OCI-LY1 (cell line): ENCODE data around the gene ANKUB1.

Source experiments
- H2AFZ ChIP-seq: fragments of 200-600 bp; sonication (generic), shearing (Covaris generic); 2 replicates; pipeline ENCODE4 v1.6.0; 2014; ENCODE audit warnings: antibody characterized with exemption, mild to moderate bottlenecking, low read length
- H3F3A ChIP-seq: fragments of 200-600 bp; sonication (generic), shearing (Covaris generic); 2 replicates; pipeline ENCODE4 v1.6.0; 2014; ENCODE audit warnings: mild to moderate bottlenecking, antibody characterized with exemption, low read length, moderate library complexity; ENCODE audit not compliant: insufficient read depth
- H3K27ac ChIP-seq: fragments of 200-600 bp; sonication (generic); 2 replicates; pipeline ENCODE4 v1.5.1; 2014; ENCODE audit warnings: low read length, mixed run types, mild to moderate bottlenecking, low read depth; ENCODE audit not compliant: poor library complexity, severe bottlenecking
- H3K27me3 ChIP-seq: fragments of 200-600 bp; sonication (generic); 2 replicates; pipeline ENCODE4 v1.6.0; 2014; ENCODE audit warnings: antibody characterized with exemption, mild to moderate bottlenecking, low read length, moderate library complexity; ENCODE audit not compliant: insufficient read depth
- H3K36me3 ChIP-seq: fragments of 200-600 bp; sonication (generic); 2 replicates; pipeline ENCODE4 v1.6.1; 2014; ENCODE audit warnings: mild to moderate bottlenecking, antibody characterized with exemption, low read length, moderate library complexity, mixed read lengths; ENCODE audit not compliant: insufficient read depth
- H3K4me1 ChIP-seq: fragments of 200-600 bp; sonication (generic); 2 replicates; pipeline ENCODE4 v1.5.1; 2014; ENCODE audit warnings: mild to moderate bottlenecking, low read length, moderate library complexity; ENCODE audit not compliant: insufficient read depth, severe bottlenecking
- H3K4me2 ChIP-seq: fragments of 200-600 bp; sonication (generic), shearing (Covaris generic); 2 replicates; pipeline ENCODE4 v1.6.1; 2014; ENCODE audit warnings: low read length
- H3K4me3 ChIP-seq: fragments of 200-600 bp; sonication (generic); 2 replicates; pipeline ENCODE4 v1.5.1; 2014; ENCODE audit warnings: low read length, low read depth, mild to moderate bottlenecking, mixed read lengths; ENCODE audit not compliant: poor library complexity, severe bottlenecking
- H3K79me2 ChIP-seq: fragments of 200-600 bp; shearing (Covaris generic); 2 replicates; pipeline ENCODE4 v1.6.1; 2016; ENCODE audit warnings: mixed run types, low read length, mixed read lengths; ENCODE audit not compliant: insufficient read depth
- H3K9ac ChIP-seq: fragments of 200-600 bp; sonication (generic), shearing (Covaris generic); 2 replicates; pipeline ENCODE4 v1.6.1; 2014; ENCODE audit warnings: mild to moderate bottlenecking, low read length, mixed read lengths
- H3K9me2 ChIP-seq: fragments of 200-600 bp; sonication (generic), shearing (Covaris generic); 2 replicates; pipeline ENCODE4 v1.6.1; 2014; ENCODE audit warnings: low read depth, mild to moderate bottlenecking, low read length, mixed read lengths
- H3K9me3 ChIP-seq: fragments of 200-600 bp; shearing (Covaris generic); 2 replicates; pipeline ENCODE4 v1.6.1; 2014; ENCODE audit warnings: low read length, mixed read lengths
- H4K20me1 ChIP-seq: fragments of 200-600 bp; sonication (generic), shearing (Covaris generic); 2 replicates; pipeline ENCODE4 v1.6.0; 2016; ENCODE audit warnings: mild to moderate bottlenecking, low read length; ENCODE audit not compliant: insufficient read depth
- EZH2 ChIP-seq: fragments of 200-600 bp; sonication (generic), shearing (Covaris generic); IDR thresholded peaks from 2 replicates; pipeline ENCODE4 v1.8.0; 2017; ENCODE audit warnings: borderline replicate concordance, mixed run types, mild to moderate bottlenecking, antibody characterized with exemption, low read length, moderate library complexity, mixed read lengths
- TF ChIP-seq, protein P1 (sequence below): fragments of 200-600 bp; sonication (generic), shearing (Covaris generic); IDR thresholded peaks from 2 replicates; pipeline ENCODE4 v1.5.1; 2017; ENCODE audit warnings: mild to moderate bottlenecking, antibody characterized with exemption, low read length, moderate library complexity, mixed read lengths

Gene ANKUB1

GRCh38 chr3:149770246-149770645 is 22.1 kb downstream of the ANKUB1 start:
- Histone ChIP-seq H3K36me3 (no peaks in the 10 kb centered on the region), H3K27me3 (no peaks in the 10 kb centered on the region), H3K27ac (no peak overlapping the region), H3F3A (no peaks in the 10 kb centered on the region), H3K4me2 (no peak overlapping the region), H2AFZ (no peak overlapping the region), H4K20me1 (no peaks in the 10 kb centered on the region), H3K79me2 (no peaks in the 10 kb centered on the region), H3K4me3 (no peak overlapping the region), H3K9ac (no peak overlapping the region), H3K9me2 (no peaks in the 10 kb centered on the region), H3K4me1 (no peaks in the 10 kb centered on the region), H3K9me3 (no peaks in the 10 kb centered on the region)
- TF ChIP-seq, protein P1, sequence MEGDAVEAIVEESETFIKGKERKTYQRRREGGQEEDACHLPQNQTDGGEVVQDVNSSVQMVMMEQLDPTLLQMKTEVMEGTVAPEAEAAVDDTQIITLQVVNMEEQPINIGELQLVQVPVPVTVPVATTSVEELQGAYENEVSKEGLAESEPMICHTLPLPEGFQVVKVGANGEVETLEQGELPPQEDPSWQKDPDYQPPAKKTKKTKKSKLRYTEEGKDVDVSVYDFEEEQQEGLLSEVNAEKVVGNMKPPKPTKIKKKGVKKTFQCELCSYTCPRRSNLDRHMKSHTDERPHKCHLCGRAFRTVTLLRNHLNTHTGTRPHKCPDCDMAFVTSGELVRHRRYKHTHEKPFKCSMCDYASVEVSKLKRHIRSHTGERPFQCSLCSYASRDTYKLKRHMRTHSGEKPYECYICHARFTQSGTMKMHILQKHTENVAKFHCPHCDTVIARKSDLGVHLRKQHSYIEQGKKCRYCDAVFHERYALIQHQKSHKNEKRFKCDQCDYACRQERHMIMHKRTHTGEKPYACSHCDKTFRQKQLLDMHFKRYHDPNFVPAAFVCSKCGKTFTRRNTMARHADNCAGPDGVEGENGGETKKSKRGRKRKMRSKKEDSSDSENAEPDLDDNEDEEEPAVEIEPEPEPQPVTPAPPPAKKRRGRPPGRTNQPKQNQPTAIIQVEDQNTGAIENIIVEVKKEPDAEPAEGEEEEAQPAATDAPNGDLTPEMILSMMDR: peak; percentile 24; the same call in 1 of the 2 replicates
- no peak for TF ChIP-seq EZH2

DNA sequence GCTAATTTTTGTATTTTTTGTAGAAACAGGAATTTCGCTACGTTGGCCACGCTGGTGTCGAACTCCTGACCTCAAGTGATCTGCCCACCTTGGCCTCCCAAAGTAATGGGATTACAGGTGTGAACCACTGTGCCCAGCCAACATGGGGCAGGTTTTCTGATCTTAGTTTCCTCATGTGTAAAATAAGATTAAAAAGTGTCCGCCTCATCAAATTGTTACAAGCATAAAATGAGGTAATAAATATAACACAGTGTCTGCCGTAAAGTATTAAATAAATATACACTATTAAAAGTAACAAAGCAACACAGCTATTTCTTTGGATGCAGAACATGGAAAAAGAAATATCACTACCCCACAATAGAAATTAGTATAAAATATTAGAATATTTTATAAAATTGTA is 23.6 kb downstream of the ANKUB1 start:
- no peak for TF ChIP-seq EZH2
- TF ChIP-seq, protein P1: no peak

DNA sequence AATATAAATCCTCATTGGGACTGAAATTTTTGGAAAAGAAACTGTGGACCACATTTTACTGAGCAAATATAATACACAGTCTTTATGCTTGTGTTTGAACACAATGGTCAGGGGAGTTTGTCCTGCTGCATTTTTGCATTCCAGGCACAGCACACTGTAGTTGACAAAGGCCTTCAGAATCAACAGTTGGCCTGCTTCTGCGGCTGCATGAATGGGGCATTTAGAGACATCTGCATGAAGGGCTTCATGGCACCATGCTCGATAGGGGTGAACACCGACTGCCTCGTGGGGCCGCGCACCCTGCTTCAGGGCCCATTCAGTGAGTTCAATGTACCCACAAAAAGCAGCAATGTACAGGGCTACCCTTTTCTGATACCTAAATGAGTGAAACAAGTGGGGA is 24.6 kb downstream of the ANKUB1 start:
- Histone ChIP-seq H3K27me3 (no peaks in the 10 kb centered on the region), H3K36me3 (no peaks in the 10 kb centered on the region), H3K4me3 (no peak overlapping the region), H2AFZ (no peak overlapping the region), H3K9me2 (no peaks in the 10 kb centered on the region), H3K79me2 (no peaks in the 10 kb centered on the region), H3K27ac (no peak overlapping the region), H3K9me3 (no peaks in the 10 kb centered on the region), H3K4me1 (no peaks in the 10 kb centered on the region), H3K9ac (no peak overlapping the region), H3K4me2 (no peak overlapping the region), H4K20me1 (no peaks in the 10 kb centered on the region), H3F3A (no peaks in the 10 kb centered on the region)
- TF ChIP-seq, protein P1: no peak
- no peak for TF ChIP-seq EZH2

More for the DNA sequence above, 23.6 kb downstream of the ANKUB1 start:
- Histone ChIP-seq H3K4me2 (no peak overlapping the region), H3K4me3 (no peak overlapping the region), H3K27ac (no peak overlapping the region), H3K9ac (no peak overlapping the region), H3K79me2 (no peaks in the 10 kb centered on the region), H3K9me3 (no peaks in the 10 kb centered on the region), H3K4me1 (no peaks in the 10 kb centered on the region), H2AFZ (no peak overlapping the region), H3K9me2 (no peaks in the 10 kb centered on the region), H3F3A (no peaks in the 10 kb centered on the region), H3K36me3 (no peaks in the 10 kb centered on the region), H4K20me1 (no peaks in the 10 kb centered on the region), H3K27me3 (no peaks in the 10 kb centered on the region)
